HCT116 (cell line): ENCODE results near the gene SLC35B2.

ENCODE experiments used
- CTCF ChIP-seq, 3 experiments: fragments of 200-600 bp in 1 of 3; sonication (generic) in 1 of 3; IDR thresholded peaks in 2 of 3; conservative IDR thresholded peaks in 1 of 3; 2 replicates each; pipeline ENCODE4 v1.5.1; 2012 to 2017; ENCODE audit warnings: low read depth in 2 of 3, low read length in 2 of 3, antibody characterized with exemption in 1 of 3, borderline replicate concordance in 1 of 3, control low read depth in 1 of 3, mild to moderate bottlenecking in 1 of 3, mixed read lengths in 1 of 3, mixed run types in 1 of 3, moderate library complexity in 1 of 3; ENCODE audit not compliant: insufficient read depth in 1 of 3
- EZH2 ChIP-seq: fragments of 200-600 bp; sonication (generic); IDR thresholded peaks from 2 replicates; pipeline ENCODE4 v1.6.1; 2017; ENCODE audit warnings: antibody characterized with exemption, mixed run types
- POLR2A ChIP-seq: IDR thresholded peaks from 2 replicates; pipeline ENCODE4 v1.7.0; 2011; ENCODE audit warnings: borderline replicate concordance; ENCODE audit not compliant: insufficient read depth, insufficient read length; ENCODE audit errors: extremely low read depth

GRCh38 chr6:44285552-44286284 is 28.4 kb upstream of the SLC35B2 start:
- TF ChIP-seq CTCF (IDR thresholded peaks at IDR 0.05 in 2 of 3, conservative IDR thresholded peaks at IDR 0.05 in 1 of 3; ENCODE audit: borderline replicate concordance in 1 of 3, insufficient read depth in 1 of 3, low read depth in 2 of 3, low read length in 2 of 3) (no peak), POLR2A (no peak), EZH2 (no peak)
